HepG2 (cell line): ENCODE results near the gene ZNF333. TPM values are rescaled to one million over a fixed set of nuclear protein-coding genes. Genes with fewer than 3 reads are reported as not detected.

Source experiments
- ATAC-seq: fragments of 200-7000 bp; cut with Tn5 transposase; 3 replicates; pipeline ENCODE4 v1.9.1; 2020; ENCODE audit warnings: mild to moderate bottlenecking, moderate library complexity
- BruUV-seq: library from RNA; stranded (reverse); fragments of 400-500 nt; replicated peaks from 2 replicates; lab custom pipeline; 2021; lab: Mats Ljungman, UMichigan
- CTCF ChIA-PET: fragments of 300-600 bp; formaldehyde crosslinking; extraction: SDS; loops from one replicate; lab custom pipeline; 2021; ENCODE audit warnings: low total read pairs, inconsistent platforms, low intra/inter-chr PET ratio; lab: Yijun Ruan, JAX
- POLR2A ChIA-PET: fragments of 350-600 bp; sonication (Branson Sonifier 250); formaldehyde crosslinking; loops from one replicate; lab custom pipeline; 2020; ENCODE audit warnings: antibody characterized with exemption, inconsistent platforms; lab: Yijun Ruan, JAX
- DNase-seq: peaks from one replicate; pipeline ENCODE4 v3.0.0-alpha.2; 2015; ENCODE audit warnings: low spot score
- FAIRE-seq: peaks from 3 replicates; lab custom pipeline; 2011; peaks lifted over from hg19 to GRCh38; lab: Jason Lieb, UNC
- H2AFZ ChIP-seq: one replicate; pipeline ENCODE4 v1.6.1; 2011; ENCODE audit warnings: low read length, inconsistent platforms
- H3K27ac ChIP-seq: fragments of 300-600 bp; 3 replicates; pipeline ENCODE4 v1.8.0; 2011; ENCODE audit warnings: mixed run types, mild to moderate bottlenecking, mixed read lengths, low read length, inconsistent platforms; ENCODE audit not compliant: insufficient read depth; ENCODE audit errors: extremely low read length
- H3K27me3 ChIP-seq, 2 experiments: fragments of 200-600 bp in 1 of 2; 2 replicates in 1 of 2; 3 replicates in 1 of 2; pipeline versions ENCODE4 v1.6.0 to v1.8.0; 2011; ENCODE audit warnings: low read length in 2 of 2, mild to moderate bottlenecking in 2 of 2, moderate library complexity in 2 of 2, inconsistent platforms in 1 of 2; ENCODE audit not compliant: insufficient read depth in 2 of 2, control insufficient read depth in 1 of 2
- H3K36me3 ChIP-seq, 2 experiments: fragments of 200-600 bp in 1 of 2; replicated peaks in 1 of 2; 2 replicates in 1 of 2; 3 replicates in 1 of 2; pipeline versions ENCODE4 v1.5.1 to v1.8.0; 2011; ENCODE audit warnings: low read length in 2 of 2, inconsistent platforms in 1 of 2; ENCODE audit not compliant: insufficient read depth in 2 of 2, control insufficient read depth in 1 of 2
- H3K4me1 ChIP-seq: 2 replicates; pipeline ENCODE4 v1.5.1; 2012; ENCODE audit warnings: low read length, inconsistent platforms; ENCODE audit not compliant: insufficient read depth
- H3K4me2 ChIP-seq: 2 replicates; pipeline ENCODE4 v1.6.0; 2011; ENCODE audit warnings: low read depth, low read length, inconsistent platforms
- H3K4me3 ChIP-seq, 3 experiments: fragments of 200-600 bp in 1 of 3; sonication (generic), shearing (Covaris generic) in 1 of 3; replicated peaks in 1 of 3; 2 replicates each; pipeline ENCODE4 v1.5.1; 2011 to 2016; ENCODE audit warnings: low read length in 3 of 3, inconsistent platforms in 2 of 3, low read depth in 2 of 3, mild to moderate bottlenecking in 2 of 3, control low read depth in 1 of 3, mixed read lengths in 1 of 3; ENCODE audit not compliant: insufficient read depth in 1 of 3
- H3K79me2 ChIP-seq: one replicate; pipeline ENCODE4 v1.6.1; 2011; ENCODE audit warnings: low read length, inconsistent platforms; ENCODE audit not compliant: insufficient read depth
- H3K9ac ChIP-seq: 2 replicates; pipeline ENCODE4 v1.6.0; 2011; ENCODE audit warnings: mild to moderate bottlenecking, low read depth, low read length, inconsistent platforms; ENCODE audit not compliant: insufficient read depth
- H3K9me3 ChIP-seq: 2 replicates; pipeline ENCODE4 v1.5.1; 2012; ENCODE audit warnings: mild to moderate bottlenecking, low read length
- H4K20me1 ChIP-seq: 2 replicates; pipeline ENCODE4 v1.6.0; 2011; ENCODE audit warnings: inconsistent platforms, mild to moderate bottlenecking, low read length, moderate library complexity; ENCODE audit not compliant: insufficient read depth
- DR1 ChIP-seq: sonication (generic); formaldehyde crosslinking; IDR thresholded peaks from 2 replicates; pipeline ENCODE4 v1.8.0; 2021; ENCODE audit warnings: mild to moderate bottlenecking, missing genetic modification reagents, inconsistent platforms
- ETV5 ChIP-seq: IDR thresholded peaks from 2 replicates; pipeline ENCODE4 v1.6.1; 2018; ENCODE audit warnings: missing biosample characterization, missing genetic modification reagents, inconsistent platforms, borderline replicate concordance
- FOSL1 ChIP-seq: sonication (generic); formaldehyde crosslinking; IDR thresholded peaks from 2 replicates; pipeline ENCODE4 v1.9.0; 2021; ENCODE audit warnings: missing genetic modification reagents, borderline replicate concordance
- GATAD2A ChIP-seq: IDR thresholded peaks from 2 replicates; pipeline ENCODE4 v1.6.1; 2016
- JUN ChIP-seq: sonication (generic); formaldehyde crosslinking; IDR thresholded peaks from 2 replicates; pipeline ENCODE4 v1.4.0; 2020; ENCODE audit warnings: mild to moderate bottlenecking, missing genetic modification reagents
- KAT8 ChIP-seq: IDR thresholded peaks from 2 replicates; pipeline ENCODE4 v1.6.1; 2016; ENCODE audit warnings: missing genetic modification reagents, missing compliant biosample characterization
- NR3C1 ChIP-seq: sonication (generic); formaldehyde crosslinking; IDR thresholded peaks from 2 replicates; pipeline ENCODE4 v1.4.0; 2020; ENCODE audit warnings: missing genetic modification reagents
- RBAK ChIP-seq: sonication (generic); formaldehyde crosslinking; IDR thresholded peaks from 2 replicates; pipeline ENCODE4 v1.5.1; 2020; ENCODE audit warnings: mild to moderate bottlenecking, missing genetic modification reagents
- ZNF232 ChIP-seq: sonication (generic); formaldehyde crosslinking; IDR thresholded peaks from 2 replicates; pipeline ENCODE4 v1.4.0; 2020; ENCODE audit warnings: missing genetic modification reagents, borderline replicate concordance
- ZNF496 ChIP-seq: sonication (generic); formaldehyde crosslinking; IDR thresholded peaks from 2 replicates; pipeline ENCODE4 v1.8.1; 2023; ENCODE audit warnings: mild to moderate bottlenecking, moderate library complexity, missing genetic modification reagents; ENCODE audit not compliant: insufficient replicate concordance
- ZNF572 ChIP-seq: sonication (generic); formaldehyde crosslinking; IDR thresholded peaks from 2 replicates; pipeline ENCODE4 v1.5.1; 2020; ENCODE audit warnings: mild to moderate bottlenecking, missing genetic modification reagents
- ZNF629 ChIP-seq: sonication (generic); formaldehyde crosslinking; conservative IDR thresholded peaks from 2 replicates; pipeline ENCODE4 v1.5.0; 2020; ENCODE audit warnings: missing genetic modification reagents
- ZNF766 ChIP-seq: sonication (generic); formaldehyde crosslinking; IDR thresholded peaks from 2 replicates; pipeline ENCODE4 v1.5.0; 2020; ENCODE audit warnings: missing genetic modification reagents, borderline replicate concordance
- WGBS: methylation state at CpG from one replicate; pipeline ENCODE4 v1.1.6; 2017; ENCODE audit warnings: low lambda C conversion rate; 5-methylcytosine and 5-hydroxymethylcytosine counted together
- in situ Hi-C: cut with HindIII; loops from 2 replicates; pipeline ENCODE4 v1.10.0; 2017; ENCODE audit warnings: low pct_unique_long_range_greater_than_20kb; ENCODE audit not compliant: extremely low pct_ligation_motif_present
- intact Hi-C: fragments of 100-400 bp; cut with micrococcal nuclease; formaldehyde crosslinking; loops from one replicate; pipeline ENCODE4 v1.10.0; 2022; ENCODE audit not compliant: unreplicated experiment
- polyA plus RNA-seq, 8 experiments: library from polyadenylated mRNA; depleted of rRNA in 3 of 8; stranded (reverse) in 7 of 8; unstranded in 1 of 8; fragments of >200 nt; fragmentation: Illumina TruSeq in 4 of 8; extraction: Trizol in 4 of 8; gene quantifications; 2 replicates each; pipeline versions ENCODE4 v1.2.1 to v1.2.3, GENCODE V29; 2011 to 2016; ENCODE audit warnings: low read depth in 4 of 8, missing spikeins in 1 of 8, mixed read lengths in 1 of 8; ENCODE audit not compliant: insufficient read depth in 1 of 8
- total RNA-seq, 5 experiments: library from RNA; depleted of rRNA; stranded (reverse); fragments of >200 nt; fragmentation: Illumina TruSeq; extraction: Trizol; gene quantifications; 2 replicates each; pipeline ENCODE4 v1.2.3, GENCODE V29; 2016; ENCODE audit warnings: low read depth in 1 of 5
- TF ChIP-seq, protein P1 (sequence below): sonication (generic); formaldehyde crosslinking; IDR thresholded peaks from 2 replicates; pipeline ENCODE4 v1.4.0; 2020; ENCODE audit warnings: mild to moderate bottlenecking, low read depth, missing genetic modification reagents
- TF ChIP-seq, protein P2 (sequence below): sonication (generic); formaldehyde crosslinking; IDR thresholded peaks from 2 replicates; pipeline ENCODE4 v1.4.0; 2020; ENCODE audit warnings: mild to moderate bottlenecking, low read depth, missing genetic modification reagents

Gene ZNF333
- total and polyA plus RNA-seq, 2 of the 13 experiments (the other 11 are each of a cell fraction or from before 2014, with no cell fraction given): 3.4 to 6.4 TPM

DNA sequence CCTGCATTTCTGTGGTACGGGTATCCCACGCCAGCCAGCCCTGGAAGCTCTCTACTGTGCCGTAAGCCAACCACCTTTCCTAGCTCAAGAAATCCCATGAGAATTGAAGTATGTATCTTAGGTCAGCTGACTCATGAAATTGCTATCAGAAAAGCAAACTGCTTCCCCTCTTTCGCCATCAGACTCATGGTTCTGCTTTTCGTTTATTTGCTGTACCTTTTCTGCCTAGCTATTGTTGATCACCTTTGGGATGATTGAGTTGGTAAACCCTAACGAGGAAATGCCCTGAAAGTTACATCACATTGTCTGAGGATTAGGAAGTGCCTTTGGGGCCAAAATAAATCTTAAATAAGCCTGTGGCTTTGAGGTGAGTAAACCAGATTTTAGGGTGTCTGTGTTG lies 15.1 kb upstream of the ZNF333 start, which contains the start of gene ADGRE3:
TSS of gene ADGRE3 (minus strand) at position 81 of the 400 bp plus-strand sequence. CDS start at position 7, 74 bp downstream.
- no peak within 1 kb of the TSS for H3K27ac ChIP-seq
- H3K27me3 ChIP-seq: peaks cover 0 to 9% of the 10 kb centered on the region in 2 experiments; a peak in 1 of 5 replicates
- no peaks in the 10 kb centered on the region for H3K36me3 ChIP-seq
- ChIA-PET CTCF (no interaction called here), POLR2A (no interaction called here)
- H3K4me1 ChIP-seq: peaks cover 8% of the 10 kb centered on the region
- H2AFZ ChIP-seq: no peak within 1 kb of the TSS
- no peak within 1 kb of the TSS for H3K4me3 ChIP-seq
- FAIRE-seq: no peak
- H4K20me1 ChIP-seq: no peaks in the 10 kb centered on the region
- no peaks in the 10 kb centered on the region for H3K79me2 ChIP-seq
- H3K9ac ChIP-seq: no peak within 1 kb of the TSS
- DNase-seq: no peak
- no peaks in the 10 kb centered on the region for H3K9me3 ChIP-seq
- no peak within 1 kb of the TSS for H3K4me2 ChIP-seq
- 0% methylated on average over 5 of the region's 6 CpGs for WGBS
- in situ Hi-C loops: no loop called here
- intact Hi-C loops: no loop called here
- no peak for ATAC-seq
- TF ChIP-seq ZNF629 (no peak), ZNF232 (CRISPR knock-in tag) (no peak), ZNF766 (no peak), ZNF572 (CRISPR knock-in tag) (no peak), KAT8 (CRISPR knock-in tag) (no peak), FOSL1 (CRISPR knock-in tag) (no peak), DR1 (no peak), JUN (CRISPR knock-in tag) (no peak), NR3C1 (CRISPR knock-in tag) (no peak), ZNF496 (CRISPR knock-in tag) (no peak), RBAK (CRISPR knock-in tag) (no peak), GATAD2A (CRISPR knock-in tag) (no peak), ETV5 (no peak)
- TF ChIP-seq, protein P1, sequence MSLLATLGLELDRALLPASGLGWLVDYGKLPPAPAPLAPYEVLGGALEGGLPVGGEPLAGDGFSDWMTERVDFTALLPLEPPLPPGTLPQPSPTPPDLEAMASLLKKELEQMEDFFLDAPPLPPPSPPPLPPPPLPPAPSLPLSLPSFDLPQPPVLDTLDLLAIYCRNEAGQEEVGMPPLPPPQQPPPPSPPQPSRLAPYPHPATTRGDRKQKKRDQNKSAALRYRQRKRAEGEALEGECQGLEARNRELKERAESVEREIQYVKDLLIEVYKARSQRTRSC (CRISPR knock-in tag): no peak
- TF ChIP-seq, protein P2, sequence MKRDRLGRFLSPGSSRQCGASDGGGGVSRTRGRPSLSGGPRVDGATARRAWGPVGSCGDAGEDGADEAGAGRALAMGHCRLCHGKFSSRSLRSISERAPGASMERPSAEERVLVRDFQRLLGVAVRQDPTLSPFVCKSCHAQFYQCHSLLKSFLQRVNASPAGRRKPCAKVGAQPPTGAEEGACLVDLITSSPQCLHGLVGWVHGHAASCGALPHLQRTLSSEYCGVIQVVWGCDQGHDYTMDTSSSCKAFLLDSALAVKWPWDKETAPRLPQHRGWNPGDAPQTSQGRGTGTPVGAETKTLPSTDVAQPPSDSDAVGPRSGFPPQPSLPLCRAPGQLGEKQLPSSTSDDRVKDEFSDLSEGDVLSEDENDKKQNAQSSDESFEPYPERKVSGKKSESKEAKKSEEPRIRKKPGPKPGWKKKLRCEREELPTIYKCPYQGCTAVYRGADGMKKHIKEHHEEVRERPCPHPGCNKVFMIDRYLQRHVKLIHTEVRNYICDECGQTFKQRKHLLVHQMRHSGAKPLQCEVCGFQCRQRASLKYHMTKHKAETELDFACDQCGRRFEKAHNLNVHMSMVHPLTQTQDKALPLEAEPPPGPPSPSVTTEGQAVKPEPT (CRISPR knock-in tag): no peak
- BruUV-seq: no TSS peak
